Right renal cortex interstitium (tissue), 3 donors: Measurements from ENCODE around the gene KRT4. TPM values are rescaled to one million over a fixed set of nuclear protein-coding genes. Genes with fewer than 3 reads are reported as not detected.
"Not testable (repeated sequence)": the region's sequence is repeated elsewhere in the genome, so short reads cannot be mapped to it uniquely, and the experiment has no call there.

Experiments used
- DNase-seq, 3 donors: peaks; one replicate each; pipeline ENCODE4 v3.0.0-alpha.2; 2013; ENCODE audit warnings: low read depth in 3 of 3, low spot score in 2 of 3
- polyA plus RNA-seq, 3 donors: library from polyadenylated mRNA; unstranded; fragments of 120-200 nt; gene quantifications; one replicate each; pipeline ENCODE4 v1.2.1, GENCODE V29; 2013; ENCODE audit not compliant: insufficient read length in 3 of 3

KRT4 gene
- 1 to 10 TPM in 1 of 3 donors, under 1 TPM in 2; 0.35 to 1.1 (median 0.54) TPM for polyA plus RNA-seq

DNA sequence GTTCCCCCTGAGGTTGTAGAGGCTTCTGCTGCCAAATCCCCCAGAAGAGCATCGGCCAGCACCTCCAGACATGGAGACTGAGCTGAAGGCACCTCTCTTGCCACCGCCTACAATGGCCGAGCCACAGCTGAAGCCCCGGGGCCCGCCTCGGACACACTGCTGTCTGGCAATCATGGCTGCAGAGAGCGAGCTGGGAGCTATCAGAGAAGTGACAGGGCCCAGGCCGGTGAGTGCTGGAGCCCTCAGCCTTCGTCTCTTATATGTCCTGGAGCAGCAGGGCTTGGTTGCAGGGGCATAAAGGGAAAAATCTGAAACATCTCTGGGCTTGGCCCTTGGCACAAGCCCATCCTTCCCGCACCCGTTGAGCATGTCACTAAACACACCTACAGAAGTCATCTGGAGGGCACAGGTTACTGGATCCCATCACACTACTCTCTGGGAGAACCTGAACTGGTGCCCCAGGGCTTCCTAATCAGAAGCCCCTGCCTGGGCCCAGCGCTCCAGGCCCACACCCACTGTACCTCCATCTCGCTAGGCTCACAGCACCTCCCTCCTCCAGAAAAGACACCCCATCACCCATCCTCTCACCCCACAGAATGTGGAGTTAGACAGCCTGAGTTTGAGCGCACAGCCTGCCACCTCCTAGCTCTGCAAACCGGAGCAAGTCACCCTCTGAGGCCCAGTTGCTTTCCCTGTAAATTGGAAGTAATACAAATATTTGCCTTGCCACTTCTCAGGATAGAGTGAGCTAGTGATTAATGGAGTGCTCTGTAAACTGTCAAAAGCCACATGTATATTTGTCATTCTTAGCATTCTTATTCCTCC lies at the start of gene KRT4:
Gene KRT4 (minus strand): TSS at position 232 of the 825 bp plus-strand sequence. CDS start 58 bp downstream, at position 174.
- no peak for DNase-seq

DNA sequence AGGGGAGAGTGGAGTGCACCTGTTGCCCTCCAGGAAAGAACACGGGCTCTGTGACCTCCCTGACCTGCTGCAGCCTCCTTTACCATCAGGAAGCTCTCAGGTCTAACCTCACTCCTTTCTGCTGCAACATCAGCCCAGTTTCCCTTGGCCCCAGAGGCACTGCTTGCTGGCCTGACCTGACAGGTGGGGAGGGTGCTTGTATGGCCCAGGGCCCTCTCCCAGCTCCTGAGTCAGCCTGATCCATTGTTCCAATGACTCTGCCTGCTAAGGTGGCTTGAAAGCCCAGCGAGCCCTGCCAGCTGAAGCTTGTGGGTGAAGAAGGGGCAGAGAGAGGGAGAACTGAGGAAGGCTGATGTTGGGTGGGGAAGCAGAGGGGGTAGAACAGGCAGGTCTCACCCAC lies 48.1 kb upstream of the KRT4 start:
- no peak for DNase-seq

DNA sequence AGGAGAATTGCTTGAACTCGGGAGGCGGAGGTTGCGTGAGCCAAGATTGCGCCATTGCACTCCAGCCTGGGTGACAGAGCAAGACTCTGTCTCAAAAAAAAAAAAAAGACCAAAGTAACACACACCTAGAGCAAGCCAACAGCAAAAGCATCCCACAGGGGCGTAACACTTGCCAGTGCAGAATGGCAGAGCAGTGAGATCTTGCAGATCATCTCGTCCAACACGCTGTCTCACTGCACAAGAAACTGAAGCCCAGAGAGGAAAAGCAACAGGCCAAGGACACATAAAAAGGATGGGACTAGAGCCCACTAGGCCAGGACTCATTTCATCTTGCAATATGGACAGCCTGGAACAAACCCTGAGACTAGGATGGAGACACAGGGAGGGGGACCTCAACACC lies 47.6 kb upstream of the KRT4 start:
- DNase-seq, result no peak

DNA sequence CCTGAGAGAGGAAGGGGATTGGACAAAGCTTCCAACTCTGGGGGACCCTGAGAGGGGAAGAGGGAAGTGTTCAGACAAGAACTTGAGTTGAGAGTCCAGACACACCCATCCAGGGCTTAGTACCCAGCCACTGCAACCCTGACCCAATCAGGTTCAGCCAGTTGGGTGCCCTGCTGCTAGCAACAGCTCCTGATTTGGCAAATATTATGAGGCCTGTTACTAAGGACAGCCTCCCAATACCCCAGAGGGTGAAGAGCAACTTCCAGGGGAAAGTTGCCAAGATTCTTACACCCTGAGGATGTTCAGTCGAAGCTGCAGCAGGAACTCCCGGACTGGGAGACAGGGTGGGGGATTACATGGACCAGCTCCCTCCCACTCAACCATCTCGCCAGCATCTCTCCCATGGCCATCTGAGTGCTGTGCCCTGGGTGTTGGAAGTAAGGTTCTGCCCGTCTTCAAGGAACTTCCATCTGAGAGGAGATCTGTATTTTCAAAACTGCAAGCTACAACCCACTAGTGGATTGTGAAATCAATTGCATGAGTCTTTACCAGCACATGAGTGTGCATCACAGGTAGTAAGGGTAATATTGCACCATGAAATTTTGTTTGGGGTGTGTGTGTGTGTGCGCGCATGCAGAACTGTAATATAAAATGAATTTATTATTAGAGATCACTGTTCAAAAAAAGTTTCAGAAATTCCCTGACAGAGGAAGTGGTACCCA lies 46.3 kb upstream of the KRT4 start:
- no peak for DNase-seq

DNA sequence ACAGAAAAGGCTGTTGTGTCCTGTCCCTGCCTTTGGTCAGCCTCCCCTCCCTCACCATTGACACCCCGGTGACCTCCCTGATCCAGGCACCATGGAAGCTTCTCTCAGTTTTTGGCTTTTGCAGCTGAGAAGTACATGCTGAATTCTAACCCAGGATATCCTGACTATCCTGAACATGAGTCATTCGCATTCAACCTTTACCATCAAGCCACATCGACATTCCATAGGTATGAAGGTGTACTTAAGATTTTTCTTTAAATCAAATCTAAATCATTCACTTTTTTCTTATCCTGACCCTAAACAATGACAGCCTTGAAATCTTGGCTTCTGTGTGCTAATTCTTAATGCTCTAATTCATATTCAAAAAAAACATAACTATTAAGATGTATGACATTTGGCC lies 43.6 kb upstream of the KRT4 start:
- DNase-seq, result no peak

DNA sequence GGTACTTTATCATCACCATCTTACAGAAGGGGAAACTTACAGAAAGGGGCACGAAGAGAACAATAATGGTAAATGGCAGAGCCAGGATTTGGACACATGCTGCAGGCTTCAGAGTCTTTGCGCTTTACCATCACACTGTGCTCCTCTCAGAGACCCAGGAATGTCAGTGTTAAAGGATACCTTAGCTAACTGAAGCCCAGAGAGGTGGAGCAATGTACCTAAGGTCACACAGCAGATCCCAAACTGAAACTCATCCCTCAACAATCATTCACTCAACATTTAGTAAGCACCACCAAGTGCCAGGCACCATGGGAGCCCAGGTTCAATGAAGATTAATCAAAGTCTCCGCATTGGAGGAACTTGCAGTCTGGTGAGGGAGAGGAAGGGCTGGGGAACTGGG lies 42.9 kb upstream of the KRT4 start:
- no peak for DNase-seq

DNA sequence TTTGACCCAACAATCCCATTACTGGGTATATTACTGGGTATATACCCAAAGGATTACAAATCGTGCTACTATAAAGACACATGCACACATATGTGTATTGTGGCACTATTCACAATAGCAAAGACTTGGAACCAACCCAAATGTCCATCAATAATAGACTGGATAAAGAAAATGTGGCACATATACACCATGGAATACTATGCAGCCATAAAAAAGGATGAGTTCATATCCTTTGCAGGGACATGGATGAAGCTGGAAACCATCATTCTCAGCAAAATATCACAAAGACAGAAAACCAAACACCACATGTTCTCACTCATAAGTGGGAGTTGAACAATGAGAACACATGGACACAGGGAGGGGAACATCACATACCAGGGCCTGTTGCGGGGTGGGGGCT lies 42.2 kb upstream of the KRT4 start:
- not testable (repeated sequence) for DNase-seq

DNA sequence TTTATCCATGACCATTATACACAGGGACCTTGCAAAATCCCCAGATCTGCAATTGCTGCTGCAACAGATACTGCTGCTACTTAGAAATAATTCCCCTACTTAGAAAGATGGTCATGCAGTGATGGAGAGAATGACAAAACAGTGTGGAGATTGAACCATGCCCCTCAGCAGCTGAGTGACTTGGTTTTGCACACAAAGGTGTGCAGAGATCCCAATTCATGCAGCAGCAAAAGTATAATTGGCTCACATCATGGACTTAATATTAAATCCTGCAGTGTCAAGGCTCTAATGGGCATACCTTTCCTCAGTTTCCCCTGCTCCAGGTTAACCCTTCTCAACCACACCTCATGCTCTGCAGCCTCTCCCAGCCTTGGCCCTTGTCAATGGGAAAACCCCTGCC lies 37.9 kb upstream of the KRT4 start:
- no peak for DNase-seq

DNA sequence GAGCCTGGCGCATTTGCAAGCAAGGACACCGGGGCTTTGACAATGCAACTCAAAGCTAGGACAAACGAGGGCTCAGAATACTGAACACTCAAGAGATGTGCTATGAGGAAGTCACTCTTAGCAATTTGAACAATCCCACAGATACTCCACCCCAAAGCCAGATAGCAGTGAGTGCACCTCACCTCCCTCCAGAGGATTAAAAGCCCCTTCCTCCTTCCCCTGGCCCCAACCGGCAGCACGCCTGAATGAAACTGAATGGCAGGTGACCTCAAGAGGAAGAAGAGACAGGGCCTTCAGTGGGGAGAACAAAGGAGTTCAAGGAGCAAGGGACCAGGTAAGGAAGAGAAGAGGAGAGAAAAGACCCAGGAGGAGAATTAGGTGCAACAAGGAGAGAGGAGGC lies 36.8 kb upstream of the KRT4 start:
- no peak for DNase-seq

DNA sequence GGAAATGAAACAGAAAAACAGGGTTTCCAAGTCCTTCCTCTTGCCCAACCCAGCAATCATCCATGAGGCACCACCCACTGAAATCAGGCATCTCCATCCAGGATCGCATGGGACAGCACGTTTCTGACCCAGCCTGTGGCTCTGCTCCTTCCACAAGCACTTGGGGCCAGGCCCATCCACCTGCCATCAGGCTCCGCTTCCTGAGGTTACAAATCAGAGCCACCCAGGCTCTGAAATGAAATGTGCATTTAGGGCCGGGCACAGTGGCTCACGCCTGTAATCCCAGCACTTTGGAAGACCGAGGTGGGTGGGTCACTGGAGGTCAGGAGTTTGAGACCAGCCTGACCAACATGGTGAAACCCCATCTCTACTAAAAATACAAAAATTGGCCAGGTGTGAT lies 35.6 kb upstream of the KRT4 start:
- DNase-seq, result no peak

DNA sequence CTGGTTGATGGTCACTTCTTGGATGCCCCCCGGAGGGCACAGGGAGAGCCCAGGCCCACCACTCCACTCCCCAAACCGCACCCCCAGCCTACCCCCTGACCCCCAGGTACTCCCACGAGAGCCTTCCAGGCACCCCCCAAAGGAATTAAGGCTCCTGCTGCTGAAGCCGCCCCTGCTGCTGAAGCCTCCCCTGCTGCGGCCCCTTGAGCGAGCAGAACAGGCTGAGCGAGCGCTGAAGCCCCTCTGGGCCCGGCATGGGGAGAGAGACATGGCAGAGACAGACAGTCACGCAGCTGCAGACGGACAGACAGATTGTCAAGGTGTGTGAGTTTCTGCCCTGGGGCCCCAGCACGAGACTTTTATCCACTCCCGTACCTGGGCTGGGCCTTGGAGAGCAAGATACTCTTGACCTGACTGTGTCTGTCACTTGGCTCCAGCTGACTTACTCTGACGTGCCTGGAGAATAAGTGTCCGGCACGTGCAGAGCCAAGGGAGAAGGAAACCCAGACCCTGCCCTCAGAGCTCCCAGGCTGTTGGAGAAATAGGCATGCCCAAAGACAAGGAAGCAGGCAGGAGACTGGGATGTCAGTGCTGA lies 34.8 kb upstream of the KRT4 start, which contains the start of gene KRT78:
Gene KRT78 (minus strand): TSS at position 334 of the 595 bp plus-strand sequence. CDS start 64 bp downstream, at position 270.
- DNase-seq, result no peak

DNA sequence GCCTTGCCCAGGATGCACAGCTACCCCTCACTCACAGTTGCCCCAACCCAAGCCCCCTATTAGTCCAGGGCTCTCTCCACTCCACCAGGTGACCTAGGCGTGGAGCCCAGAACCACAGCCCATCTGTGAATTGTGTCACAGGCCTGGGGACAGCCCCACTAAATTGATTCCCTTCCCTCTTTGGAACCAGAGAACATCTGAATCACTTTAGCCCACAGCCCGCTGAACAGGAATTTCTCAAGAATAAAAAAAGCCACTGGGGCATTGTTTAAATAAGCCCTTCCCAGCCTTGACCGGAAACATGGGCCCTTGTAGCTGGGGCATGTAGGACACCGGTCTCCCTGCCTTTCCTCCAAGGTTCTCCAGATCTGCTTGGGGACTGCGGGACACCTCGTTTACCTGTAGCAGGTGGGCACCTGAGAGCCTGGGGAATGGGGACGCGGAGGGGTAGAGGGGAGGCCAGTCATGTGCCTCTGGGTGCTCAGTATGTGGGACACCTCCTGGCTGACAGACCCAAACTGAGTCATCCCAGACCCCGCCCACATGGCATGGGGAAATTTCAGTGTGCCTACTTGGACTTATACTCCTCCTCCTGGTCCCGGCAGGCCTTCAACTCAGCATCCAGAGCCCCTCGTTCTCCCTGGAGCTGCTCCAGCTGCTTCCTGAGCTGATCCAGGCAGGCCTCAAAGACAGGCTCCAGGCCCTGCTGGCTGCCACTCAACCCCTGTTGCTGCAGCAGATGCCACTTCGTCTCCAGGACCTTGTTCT lies 33.6 kb upstream of the KRT4 start:
- DNase-seq, result no peak

DNA sequence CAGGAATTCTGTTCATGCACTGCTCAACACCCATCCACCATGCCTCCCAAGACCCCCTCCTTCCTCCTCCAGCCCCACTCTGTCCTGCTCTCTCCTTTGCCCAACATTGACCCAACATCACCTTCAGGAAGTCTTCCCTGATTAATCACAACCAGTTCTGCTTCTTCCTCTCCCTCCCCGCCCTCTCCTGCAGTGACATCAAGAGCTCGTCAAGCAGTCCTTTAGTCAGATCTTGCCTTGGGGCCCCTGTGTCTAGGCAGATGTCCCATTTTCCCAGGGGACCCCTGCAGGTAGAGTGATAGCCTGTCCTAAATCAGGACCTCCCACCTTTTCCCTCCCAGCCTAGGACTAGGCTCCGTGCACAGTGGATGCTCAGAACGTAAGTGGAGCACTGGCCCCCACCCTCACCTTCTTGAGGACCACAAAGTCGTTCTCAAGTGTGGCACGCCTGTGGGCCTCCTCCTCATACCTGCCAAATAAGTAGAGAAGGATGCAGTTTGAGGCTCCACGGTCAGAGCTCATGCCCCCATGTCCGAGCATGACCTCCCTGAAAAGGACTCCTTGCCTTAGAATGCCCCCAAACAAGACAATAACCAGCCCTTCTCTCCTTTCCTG lies 32.5 kb upstream of the KRT4 start:
- no peak for DNase-seq

DNA sequence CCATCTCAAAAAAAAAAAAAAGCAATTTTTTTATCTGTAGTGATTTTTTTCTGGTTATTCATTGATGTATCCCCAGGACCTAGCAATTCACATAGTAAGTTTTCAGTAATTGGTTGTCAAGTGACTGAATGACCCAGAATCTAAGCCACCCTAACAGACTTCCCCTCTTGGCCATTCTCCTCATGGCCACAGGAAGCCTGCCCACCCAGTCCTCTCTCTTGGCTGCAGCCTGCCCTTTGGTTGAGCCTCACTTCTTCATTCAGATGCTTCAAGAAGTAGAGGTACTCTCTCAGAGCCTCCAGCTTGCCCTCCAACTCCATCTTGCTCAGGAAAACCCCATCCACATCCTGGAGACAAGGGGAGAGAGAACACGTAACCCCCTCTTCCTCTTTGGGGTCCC lies 32.0 kb upstream of the KRT4 start:
- DNase-seq, result no peak

DNA sequence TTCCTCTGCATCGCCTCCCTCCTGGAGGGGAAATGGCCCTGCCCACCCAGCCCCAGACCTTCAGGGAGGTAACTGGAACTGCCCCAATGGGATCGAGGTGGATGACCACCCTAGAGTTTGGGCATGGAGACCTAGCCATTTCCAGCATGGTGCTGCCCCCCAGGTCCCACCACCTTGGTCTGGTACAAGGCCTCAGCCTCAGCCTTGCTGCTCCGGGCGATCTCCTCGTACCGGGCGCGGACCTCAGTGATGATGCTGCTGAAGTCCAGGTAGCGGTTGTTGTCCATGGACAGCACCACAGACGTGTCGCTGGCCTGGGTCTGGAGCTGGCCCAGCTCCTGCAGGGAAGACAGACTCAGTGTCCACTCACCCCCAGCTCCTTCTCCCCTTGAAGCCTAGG lies 30.5 kb upstream of the KRT4 start:
- DNase-seq, result no peak

DNA sequence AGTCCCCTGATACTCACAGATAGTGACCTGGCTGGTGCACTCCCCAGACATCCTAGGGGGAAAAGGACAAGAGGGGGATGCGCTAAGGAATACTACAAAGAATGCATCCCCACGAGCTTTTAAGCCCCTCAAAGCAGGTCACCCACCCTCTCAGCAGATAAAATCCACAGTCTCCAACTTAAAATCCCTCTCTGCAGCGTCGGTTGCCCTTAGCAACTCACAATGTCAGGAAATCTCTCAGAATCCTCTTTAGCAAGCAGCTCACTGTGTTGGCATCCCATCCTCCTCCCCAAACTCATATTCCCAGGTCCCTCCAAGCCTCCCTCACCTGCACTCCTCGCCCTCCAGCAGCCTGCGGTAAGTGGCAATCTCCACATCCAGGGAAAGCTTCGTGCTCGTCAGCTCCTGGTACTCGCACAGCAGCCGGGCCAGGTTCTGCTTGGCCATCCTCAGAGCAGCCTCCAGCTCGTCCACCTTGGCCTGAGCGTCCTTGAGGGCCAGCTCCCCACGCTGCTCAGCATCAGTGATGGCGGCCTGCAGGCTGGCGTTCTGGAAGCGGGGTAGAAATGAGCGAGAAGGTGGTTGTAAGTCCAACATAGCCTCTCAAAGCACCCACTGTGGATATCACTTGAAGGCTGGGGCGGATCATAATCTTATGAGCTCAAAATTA lies 25.7 kb upstream of the KRT4 start:
- no peak for DNase-seq

DNA sequence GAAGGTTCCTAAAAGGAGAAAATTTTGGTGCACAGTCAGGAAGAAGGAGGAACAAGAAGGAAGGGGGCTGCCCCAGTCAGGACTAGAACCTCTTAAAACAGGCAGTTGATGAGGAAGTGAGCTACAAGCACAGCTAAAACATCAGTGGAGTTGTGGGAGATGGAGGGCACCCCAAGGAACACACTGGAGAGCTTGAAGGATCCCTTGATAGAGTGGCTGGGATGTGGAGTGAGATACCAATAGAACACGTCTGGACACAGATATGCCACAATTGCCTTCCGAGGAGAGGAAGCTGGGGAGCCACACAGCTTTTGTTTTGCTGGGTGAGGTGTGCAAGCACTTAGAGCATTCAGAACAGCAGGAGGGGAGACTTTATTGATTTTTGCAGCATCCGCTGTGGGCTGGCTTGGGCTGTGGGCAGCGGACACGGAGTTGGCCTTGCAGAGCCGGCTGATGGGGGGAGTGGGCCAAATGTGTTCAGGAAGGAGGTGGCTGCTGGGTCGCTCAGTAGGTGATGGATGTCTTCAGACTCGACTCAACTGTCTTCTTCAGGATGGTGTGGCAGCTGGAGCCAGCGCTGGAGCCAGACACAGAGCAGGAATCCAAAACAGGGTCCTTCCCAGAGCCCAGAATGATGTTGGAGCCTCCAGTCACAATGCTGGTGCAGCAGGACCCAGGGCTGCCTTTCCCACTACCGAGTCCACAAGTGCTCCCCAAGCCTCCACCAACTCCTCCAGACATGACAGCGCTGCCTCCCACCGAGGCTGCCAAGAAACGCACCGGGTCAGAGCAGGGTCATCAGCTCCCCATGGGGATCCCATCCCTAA lies 24.9 kb upstream of the KRT4 start:
- DNase-seq, result no peak

DNA sequence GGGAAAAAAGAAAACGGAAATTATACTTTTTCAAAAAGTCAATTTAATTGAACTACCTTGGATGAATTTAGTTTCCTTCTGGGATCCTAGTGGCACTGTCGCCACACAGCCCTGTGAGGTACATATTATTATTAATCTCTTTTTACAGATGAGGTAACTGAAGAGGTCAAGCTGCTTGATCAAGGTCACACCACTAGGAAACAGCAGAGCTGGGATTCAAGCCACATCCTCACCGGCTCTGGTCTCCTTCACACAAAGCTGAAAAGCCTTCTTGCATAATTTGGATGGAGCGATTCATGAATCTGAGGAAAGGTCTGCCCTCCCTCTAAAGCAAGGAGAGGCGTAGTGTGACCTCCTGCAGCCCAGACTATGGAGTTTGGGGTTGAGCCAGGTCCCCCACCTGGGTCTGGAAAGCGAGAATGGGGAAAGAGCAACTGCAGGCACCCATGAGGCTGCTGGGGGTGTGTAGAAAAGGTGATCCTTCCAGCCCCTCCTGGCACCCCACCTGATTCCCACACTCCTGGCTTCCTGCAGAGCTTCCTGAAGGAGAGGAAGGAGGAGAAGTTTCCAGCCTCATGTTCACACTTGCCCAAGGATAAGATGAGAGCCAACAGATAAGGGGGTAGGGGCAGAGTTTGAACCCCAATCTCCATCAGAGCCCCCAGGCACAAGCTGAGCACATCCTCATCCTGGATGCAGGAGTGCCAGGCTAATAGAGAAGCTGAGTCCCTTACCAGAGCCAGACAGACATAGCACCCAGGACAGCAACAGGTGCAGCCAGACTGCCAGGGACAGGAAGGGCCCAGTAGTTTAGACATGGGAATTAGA lies 24.1 kb upstream of the KRT4 start:
- no peak for DNase-seq
